Activated CD4-positive, alpha-beta T cell treated with anti-CD3 and anti-CD28 coated beads, Interleukin-2, amount 10 ng/mL, durations not matched to agents 7 days and 5 days (primary cell): ENCODE data around the gene ATF5. TPM values are rescaled to one million over a fixed set of nuclear protein-coding genes. Genes with fewer than 3 reads are reported as not detected.

ENCODE experiments used
- CTCF ChIA-PET: fragments of 350-600 bp; sonication (Branson Sonifier 250); formaldehyde crosslinking; loops from one replicate; lab custom pipeline; 2021; ENCODE audit warnings: antibody characterized with exemption; lab: Charles Lee
- POLR2A ChIA-PET: fragments of 350-600 bp; sonication (Branson Sonifier 250); formaldehyde crosslinking; loops from one replicate; lab custom pipeline; 2021; ENCODE audit warnings: antibody characterized with exemption; lab: Charles Lee
- DNase-seq: peaks from one replicate; pipeline ENCODE4 v3.0.0-alpha.2; 2020
- H3K27ac Mint-ChIP-seq: one replicate; pipeline ENCODE4 v1.8.0; 2021; ENCODE audit warnings: mild to moderate bottlenecking, moderate library complexity, mixed read lengths
- H3K27me3 Mint-ChIP-seq: one replicate; pipeline ENCODE4 v1.8.0; 2021; ENCODE audit warnings: mixed read lengths
- H3K36me3 Mint-ChIP-seq: one replicate; pipeline ENCODE4 v1.8.0; 2021; ENCODE audit warnings: low read depth, mixed read lengths
- H3K4me1 Mint-ChIP-seq: one replicate; pipeline ENCODE4 v1.8.0; 2021; ENCODE audit warnings: mixed read lengths
- H3K4me3 Mint-ChIP-seq: one replicate; pipeline ENCODE4 v1.8.0; 2021; ENCODE audit warnings: mild to moderate bottlenecking, moderate library complexity, mixed read lengths
- H3K9me3 Mint-ChIP-seq: one replicate; pipeline ENCODE4 v1.8.0; 2021; ENCODE audit warnings: mixed read lengths
- total RNA-seq, 2 experiments: library from RNA; stranded (reverse); gene quantifications; one replicate each; pipeline ENCODE4 v1.2.3, GENCODE V29; 2021

Gene ATF5
- total RNA-seq, 2 experiments from 2014 or later, result 10.5 to 12.1 TPM

DNA sequence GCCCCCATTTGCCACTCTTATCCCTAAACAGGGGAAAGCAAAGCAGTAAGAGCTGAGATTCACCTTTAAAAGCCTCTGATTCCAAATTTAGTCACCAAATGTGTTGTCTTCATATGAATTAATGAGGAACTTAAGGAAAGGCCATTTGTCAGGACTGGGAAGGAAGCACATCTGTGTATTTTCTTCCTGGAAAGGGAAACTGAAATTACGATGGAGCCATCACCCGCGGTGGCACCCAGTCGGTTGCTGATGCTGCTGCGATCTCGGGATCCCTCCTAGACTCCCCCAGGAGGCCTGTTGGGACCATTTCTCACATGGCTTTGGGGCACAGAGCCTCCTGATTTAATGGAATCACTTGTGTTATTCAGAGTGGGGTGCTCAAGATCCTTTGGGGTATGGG lies 24.9 kb upstream of the ATF5 start:
- Mint-ChIP-seq H3K4me1 (peaks cover 22% of the 10 kb centered on the region), H3K27me3 (no peaks in the 10 kb centered on the region), H3K4me3 (no peak overlapping the region), H3K9me3 (no peaks in the 10 kb centered on the region), H3K27ac (no peak overlapping the region), H3K36me3 (peaks cover 25% of the 10 kb centered on the region)
- no peak for DNase-seq
- ChIA-PET CTCF (no interaction called here), POLR2A (interaction anchor here (0.6 kb wide), 1 partner anchor 15 kb away, joined by 4 read pairs; no protein-coding TSS in a partner anchor)

DNA sequence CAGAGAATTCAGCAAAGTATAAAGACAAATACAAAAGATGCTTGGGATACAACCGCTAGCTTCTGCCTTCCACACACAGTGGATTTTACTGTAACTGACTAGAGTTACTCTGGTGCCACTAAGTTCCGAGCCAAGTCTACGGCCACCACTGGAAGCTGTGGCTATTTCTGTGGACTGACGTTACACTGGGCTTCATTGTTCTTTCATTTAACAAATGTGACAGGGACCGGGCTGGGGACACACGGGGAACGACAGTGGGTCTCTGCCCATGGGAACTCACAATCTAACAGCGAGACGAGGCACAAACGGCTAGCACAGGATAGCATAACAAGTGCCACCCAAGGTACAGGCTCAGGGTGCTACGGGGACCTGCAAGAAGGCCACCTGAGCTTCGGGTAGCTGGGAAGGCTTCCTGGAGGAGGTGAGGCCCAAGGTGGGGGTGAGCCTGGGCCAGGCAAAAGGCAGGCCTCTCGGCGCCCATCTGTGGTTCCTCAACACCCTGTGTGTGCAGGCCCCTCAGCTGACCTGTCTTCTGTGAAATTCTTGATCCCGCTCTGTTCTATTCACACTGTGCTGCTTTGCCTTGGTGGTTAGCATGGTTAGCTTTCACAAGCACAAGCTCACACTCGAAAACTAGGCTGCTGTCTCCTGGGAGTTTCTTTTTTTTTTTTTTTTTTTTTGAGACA lies 22.0 kb upstream of the ATF5 start:
- no peak for DNase-seq
- CTCF ChIA-PET, result interaction anchor here (0.7 to 1.9 kb wide), 4 partner anchors 10 to 94 kb away, joined by 3 to 6 read pairs (median 5); partner anchors contain the start of gene FUZ
- Mint-ChIP-seq H3K36me3 (peaks cover 37% of the 10 kb centered on the region), H3K27ac (no peak overlapping the region), H3K4me1 (peaks cover 36% of the 10 kb centered on the region), H3K4me3 (no peak overlapping the region), H3K27me3 (no peaks in the 10 kb centered on the region), H3K9me3 (no peaks in the 10 kb centered on the region)
- POLR2A ChIA-PET, result no interaction called here

DNA sequence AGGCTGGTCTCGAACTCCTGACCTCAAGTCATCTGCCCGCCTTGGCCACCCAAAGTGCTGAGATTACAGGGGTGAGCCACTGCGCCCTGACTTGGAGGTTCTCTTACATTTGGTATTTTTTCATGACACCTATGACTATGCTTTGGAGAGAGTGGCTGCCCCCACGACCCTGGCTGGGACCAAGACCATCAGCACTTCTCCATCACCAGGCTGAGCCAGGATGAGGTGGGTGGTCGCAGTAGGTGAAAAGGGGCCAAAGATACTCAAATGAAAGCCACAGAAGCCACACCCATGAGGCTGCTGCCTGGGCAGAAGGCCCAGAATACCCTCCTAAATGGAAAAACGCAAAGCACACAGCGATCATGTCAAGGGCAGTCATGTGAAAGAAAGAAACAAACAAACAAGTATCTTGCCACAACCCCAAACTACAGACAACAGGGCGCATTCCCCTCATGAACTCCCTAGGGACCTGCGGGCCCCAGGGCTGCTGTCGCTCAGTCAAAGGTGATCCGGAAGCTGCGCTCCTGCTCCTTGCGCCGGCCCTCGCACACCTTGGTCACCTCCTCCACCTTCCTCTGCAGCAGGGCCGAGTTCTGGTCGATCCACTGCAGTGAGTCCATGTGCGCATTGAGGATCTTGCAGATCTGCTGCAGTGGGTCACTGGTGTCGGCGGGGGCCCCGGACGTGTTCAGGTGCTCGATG lies 21.1 kb upstream of the ATF5 start:
- peaks cover 39% of the 10 kb centered on the region for H3K4me1 Mint-ChIP-seq
- H3K27ac Mint-ChIP-seq, result no peak overlapping the region
- ChIA-PET POLR2A (interaction anchor here (0.6 kb wide), 2 partner anchors 10 to 252 kb away, joined by 3 read pairs; no protein-coding TSS in a partner anchor), CTCF (interaction anchor here (0.7 to 1.3 kb wide), 3 partner anchors 14 to 95 kb away, joined by 3 to 6 read pairs (median 4); partner anchors contain the start of gene FUZ)
- no peak overlapping the region for H3K4me3 Mint-ChIP-seq
- H3K36me3 Mint-ChIP-seq, result peaks cover 42% of the 10 kb centered on the region
- DNase-seq, result no peak
- no peaks in the 10 kb centered on the region for H3K9me3 Mint-ChIP-seq
- H3K27me3 Mint-ChIP-seq, result no peaks in the 10 kb centered on the region

DNA sequence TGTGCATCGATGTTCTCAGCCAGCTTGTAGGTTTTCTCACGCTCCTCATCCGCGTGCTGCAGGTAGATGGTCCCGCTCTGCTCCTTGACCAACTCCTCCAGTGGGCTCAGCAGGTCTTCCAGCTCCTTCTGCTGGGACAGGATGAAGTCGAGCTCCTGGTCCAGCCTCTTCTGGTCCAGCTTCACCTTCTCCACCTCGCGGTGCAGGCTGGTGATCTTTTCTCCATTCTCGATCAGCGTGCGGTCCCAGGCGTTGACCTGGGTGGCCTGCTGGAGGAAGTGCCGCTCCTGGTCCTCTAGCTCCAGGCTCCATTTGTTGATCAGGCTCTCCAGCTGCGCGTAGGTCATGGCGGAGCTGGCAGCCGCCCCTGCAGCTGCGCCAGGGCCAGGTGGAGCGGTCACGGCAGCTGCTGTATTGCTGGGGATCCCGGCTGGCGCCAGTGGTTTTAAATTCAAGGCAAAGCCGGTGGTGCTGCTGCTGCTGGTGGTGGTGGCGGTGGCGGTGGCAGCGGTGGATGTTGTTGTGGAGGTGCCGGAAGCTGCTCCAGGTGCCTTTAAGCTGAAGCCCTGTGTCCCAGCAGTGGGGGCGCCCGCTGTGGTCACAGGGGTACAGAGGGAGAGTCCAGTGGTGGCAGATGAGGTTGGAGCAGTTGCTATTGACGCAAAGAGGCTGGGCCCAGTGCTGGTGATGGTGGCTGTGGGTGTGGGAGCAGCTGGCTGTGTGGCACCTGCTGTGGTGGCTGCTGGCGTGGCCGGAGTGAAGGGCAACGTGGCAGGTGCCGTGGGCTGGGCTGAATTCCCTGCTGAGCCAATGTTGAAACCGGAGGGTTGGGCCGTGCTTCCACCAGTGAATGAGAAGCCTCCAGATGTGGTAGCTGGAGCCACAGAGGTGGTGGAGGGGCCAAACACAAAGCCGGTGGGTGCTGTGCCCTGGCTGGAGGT lies 20.3 kb upstream of the ATF5 start:
- Mint-ChIP-seq H3K27ac (no peak overlapping the region), H3K9me3 (no peaks in the 10 kb centered on the region), H3K4me1 (peaks cover 46% of the 10 kb centered on the region), H3K27me3 (no peaks in the 10 kb centered on the region), H3K36me3 (peaks cover 51% of the 10 kb centered on the region), H3K4me3 (no peak overlapping the region)
- DNase-seq, result no peak
- ChIA-PET POLR2A (interaction anchor here (0.6 kb wide), 2 partner anchors 11 to 253 kb away, joined by 3 read pairs; no protein-coding TSS in a partner anchor), CTCF (interaction anchor here (0.9 to 2.0 kb wide), 2 partner anchors 9 to 16 kb away, joined by 3 to 5 read pairs; no protein-coding TSS in a partner anchor)

DNA sequence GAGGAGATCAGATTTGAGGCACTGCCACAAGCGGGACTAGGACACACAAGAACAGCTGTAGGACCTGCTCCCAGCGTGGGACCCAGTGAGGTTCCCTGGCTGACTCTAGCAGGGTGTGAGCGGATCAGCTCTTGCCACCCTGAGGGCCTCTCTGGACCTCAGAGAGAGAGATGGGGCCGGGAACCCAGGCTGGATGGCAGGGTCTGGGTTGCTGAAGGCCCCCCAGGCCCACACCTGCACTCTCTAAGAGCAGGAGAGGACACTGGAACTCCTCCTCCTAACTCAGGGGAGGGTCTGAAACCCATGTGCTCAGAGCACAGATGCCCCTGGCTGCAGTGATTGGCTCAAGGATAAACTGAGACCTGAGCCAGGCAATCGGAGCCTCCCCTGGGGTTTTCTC lies 18.8 kb upstream of the ATF5 start:
- CTCF ChIA-PET, result interaction anchor here (1.0 to 2.0 kb wide), 3 partner anchors 8 to 20 kb away, joined by 3 to 5 read pairs (median 5); no protein-coding TSS in a partner anchor
- no peak overlapping the region for H3K4me3 Mint-ChIP-seq
- POLR2A ChIA-PET, result no interaction called here
- no peak for DNase-seq
- H3K36me3 Mint-ChIP-seq, result peaks cover 63% of the 10 kb centered on the region
- H3K27me3 Mint-ChIP-seq, result no peaks in the 10 kb centered on the region
- peaks cover 39% of the 10 kb centered on the region for H3K4me1 Mint-ChIP-seq
- no peaks in the 10 kb centered on the region for H3K9me3 Mint-ChIP-seq
- H3K27ac Mint-ChIP-seq, result no peak overlapping the region

DNA sequence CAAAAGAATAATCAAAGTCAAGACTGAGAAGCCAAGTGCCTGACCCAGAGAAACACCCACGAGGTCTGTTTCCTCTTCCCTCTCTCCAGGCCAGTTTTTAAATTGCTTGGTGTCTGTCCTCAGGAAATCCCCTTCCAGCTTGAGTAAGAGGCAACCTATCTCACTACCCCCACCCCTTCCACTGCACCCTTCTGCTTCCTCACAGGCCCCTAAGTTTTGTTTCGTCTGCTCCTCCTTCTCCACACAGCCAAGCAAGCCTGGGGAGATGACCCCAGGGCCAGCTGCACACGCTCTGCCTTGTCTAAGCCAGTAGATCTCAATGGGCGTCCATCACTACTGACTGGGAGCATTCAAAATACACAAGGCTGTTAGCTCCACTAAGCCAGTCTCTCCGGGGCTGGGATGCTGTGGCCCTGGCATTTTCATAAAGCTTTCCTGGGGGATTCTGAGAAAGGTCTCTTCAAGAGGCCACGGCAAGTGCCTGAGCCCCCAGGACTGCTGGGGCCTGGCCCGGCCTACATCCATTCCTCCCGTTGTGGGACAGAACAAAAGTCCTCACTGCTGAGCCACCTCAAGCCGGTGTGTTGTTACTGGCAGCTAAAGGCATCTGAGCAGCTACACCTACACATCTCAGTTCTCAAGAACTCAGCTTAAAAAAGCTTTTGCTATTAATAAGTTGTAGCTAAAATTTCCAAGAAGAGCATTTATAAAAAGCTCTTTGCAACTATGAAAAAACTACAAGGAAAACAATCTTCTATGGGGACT lies 17.4 kb upstream of the ATF5 start:
- CTCF ChIA-PET, result interaction anchor here (0.6 to 1.9 kb wide), 6 partner anchors 9 to 68 kb away, joined by 3 to 6 read pairs (median 4); partner anchors contain the start of genes ATF5 and NUP62
- Mint-ChIP-seq H3K27me3 (no peaks in the 10 kb centered on the region), H3K4me1 (peaks cover 35% of the 10 kb centered on the region), H3K9me3 (no peaks in the 10 kb centered on the region), H3K27ac (peak overlapping the region; percentile 71), H3K36me3 (peaks cover 62% of the 10 kb centered on the region), H3K4me3 (no peak overlapping the region)
- POLR2A ChIA-PET, result interaction anchor here (1.0 kb wide), 1 partner anchor 17 kb away, joined by 3 read pairs; no protein-coding TSS in a partner anchor
- no peak for DNase-seq

DNA sequence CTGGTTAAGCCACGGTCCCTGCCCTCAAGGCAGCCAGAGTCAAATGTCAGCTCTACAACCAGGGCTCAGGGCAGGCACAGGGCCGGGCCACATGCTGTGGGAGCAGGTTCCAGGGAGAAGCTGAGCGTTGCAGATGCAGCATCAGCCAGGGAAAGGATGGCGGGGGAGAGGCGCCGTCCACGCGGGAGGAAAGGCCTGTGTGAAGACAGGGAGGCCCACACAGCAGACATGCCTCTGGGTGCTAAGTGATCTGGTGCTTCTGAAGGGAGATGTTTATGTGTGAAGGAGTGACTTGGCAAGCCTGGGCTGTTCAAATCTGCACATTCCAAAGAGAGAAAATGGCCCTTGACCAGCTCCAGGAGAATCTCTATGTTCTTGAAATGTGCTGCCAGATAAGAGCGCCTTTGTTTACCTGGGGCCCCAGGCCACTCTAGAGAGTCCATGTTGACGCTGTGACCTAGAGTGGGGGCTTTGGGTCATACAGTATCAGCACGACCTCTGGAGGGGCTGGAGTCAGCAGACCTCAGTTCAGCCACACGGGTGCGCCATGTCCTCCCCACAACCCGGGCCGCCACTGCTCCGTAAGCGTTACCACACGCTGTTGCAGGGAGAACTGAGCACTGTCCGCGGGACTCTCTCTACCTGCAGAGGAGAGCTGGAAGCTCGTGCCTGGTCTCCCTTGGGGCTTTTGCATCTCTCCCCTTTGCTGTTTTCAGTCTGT lies 15.9 kb upstream of the ATF5 start:
- ChIA-PET POLR2A (no interaction called here), CTCF (interaction anchor here (0.7 to 1.9 kb wide), 4 partner anchors 8 to 35 kb away, joined by 3 to 6 read pairs (median 6); partner anchors contain the start of genes ATF5 and NUP62)
- H3K9me3 Mint-ChIP-seq, result no peaks in the 10 kb centered on the region
- peaks cover 63% of the 10 kb centered on the region for H3K36me3 Mint-ChIP-seq
- H3K4me1 Mint-ChIP-seq, result peaks cover 36% of the 10 kb centered on the region
- DNase-seq, result no peak
- H3K4me3 Mint-ChIP-seq, result no peak overlapping the region
- H3K27me3 Mint-ChIP-seq, result no peaks in the 10 kb centered on the region
- H3K27ac Mint-ChIP-seq, result no peak overlapping the region

DNA sequence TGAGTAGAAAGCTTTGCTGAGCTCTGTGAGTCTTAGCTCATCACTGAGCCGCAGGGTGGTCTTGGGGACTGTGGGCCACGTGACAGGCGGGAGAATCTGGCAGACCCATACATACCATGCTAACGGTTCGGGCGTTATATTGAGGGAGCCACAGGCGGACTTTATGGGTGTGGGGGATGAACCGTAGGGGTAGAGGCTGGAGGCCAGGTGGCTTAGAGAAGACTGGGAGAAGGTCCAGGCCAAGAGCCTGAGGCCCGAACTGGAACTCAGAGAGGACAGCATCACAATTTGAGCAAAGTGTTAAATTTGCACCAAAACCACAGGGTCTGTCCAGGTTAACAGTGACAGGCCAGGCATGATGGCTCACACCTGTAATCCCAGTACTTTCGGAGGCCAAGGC lies 15.3 kb upstream of the ATF5 start:
- peaks cover 61% of the 10 kb centered on the region for H3K36me3 Mint-ChIP-seq
- ChIA-PET CTCF (interaction anchor here (0.7 to 1.9 kb wide), 3 partner anchors 9 to 34 kb away, joined by 3 to 6 read pairs (median 5); no protein-coding TSS in a partner anchor), POLR2A (no interaction called here)
- peaks cover 36% of the 10 kb centered on the region for H3K4me1 Mint-ChIP-seq
- no peak overlapping the region for H3K4me3 Mint-ChIP-seq
- no peak overlapping the region for H3K27ac Mint-ChIP-seq
- no peaks in the 10 kb centered on the region for H3K27me3 Mint-ChIP-seq
- H3K9me3 Mint-ChIP-seq, result no peaks in the 10 kb centered on the region
- DNase-seq, result no peak

DNA sequence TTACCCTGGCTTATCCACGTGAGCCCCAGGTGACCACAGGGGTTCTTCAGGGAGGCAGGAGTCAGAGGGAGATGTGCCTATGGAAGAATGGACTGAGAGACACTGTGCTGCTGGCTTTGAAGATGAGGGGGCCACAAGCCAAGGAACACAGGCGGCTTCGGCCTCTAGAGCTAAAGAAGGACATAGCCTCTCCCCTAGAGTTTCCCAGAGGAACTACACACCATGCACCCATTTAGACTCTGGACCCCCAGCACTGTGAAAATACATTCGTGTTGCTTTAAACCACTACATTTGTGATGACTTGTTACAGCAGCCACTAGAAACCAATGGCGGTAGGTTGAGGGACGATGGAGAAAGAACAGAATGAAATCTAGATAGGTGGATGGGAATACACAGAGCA lies 13.7 kb upstream of the ATF5 start:
- peaks cover 59% of the 10 kb centered on the region for H3K36me3 Mint-ChIP-seq
- no peak for DNase-seq
- ChIA-PET CTCF (no interaction called here), POLR2A (no interaction called here)
- H3K4me3 Mint-ChIP-seq, result no peak overlapping the region
- no peak overlapping the region for H3K27ac Mint-ChIP-seq
- H3K27me3 Mint-ChIP-seq, result no peaks in the 10 kb centered on the region
- peaks cover 37% of the 10 kb centered on the region for H3K4me1 Mint-ChIP-seq
- H3K9me3 Mint-ChIP-seq, result no peaks in the 10 kb centered on the region

DNA sequence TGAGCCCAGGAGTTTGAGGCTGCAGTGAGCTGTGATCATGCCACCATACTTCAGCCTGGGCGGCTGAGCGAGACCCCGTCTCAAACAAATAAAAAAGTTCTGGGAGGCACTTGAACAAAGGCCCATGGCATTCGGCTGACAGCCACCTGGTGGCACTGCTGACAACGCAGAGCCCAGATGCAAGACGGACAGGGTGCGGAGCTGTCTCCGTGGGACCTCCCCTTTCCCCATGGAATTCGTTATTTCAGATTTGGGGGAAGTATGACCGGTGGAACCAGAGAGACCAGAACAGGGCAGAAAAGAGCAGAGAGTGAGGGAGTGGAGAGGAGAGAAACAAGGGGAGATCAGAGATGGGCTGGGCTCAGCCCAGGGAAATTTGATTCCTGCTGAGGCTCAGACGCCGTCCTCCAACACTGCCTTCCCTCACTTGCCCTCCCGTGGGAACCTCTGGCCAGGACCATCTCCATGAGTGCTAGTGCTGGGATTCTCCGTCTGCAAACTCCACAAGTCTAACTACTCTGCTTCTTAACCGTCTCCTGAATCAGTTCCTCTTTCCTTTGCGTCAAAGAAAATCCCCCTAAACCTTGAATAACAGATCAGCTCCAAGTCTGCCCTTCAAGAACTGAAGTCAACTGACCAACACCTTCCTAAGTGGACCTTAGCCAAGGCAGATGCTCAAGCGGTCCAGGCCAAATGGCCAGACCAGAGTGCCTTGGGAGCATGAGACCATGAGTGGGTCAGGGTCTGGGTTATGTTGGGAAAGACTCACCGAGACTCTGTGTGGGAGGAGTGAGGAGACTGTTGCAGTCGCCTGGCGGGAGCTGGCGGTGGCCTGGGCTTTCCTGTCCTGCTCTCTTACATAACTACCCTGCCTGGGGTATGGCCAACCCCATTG lies 11.9 kb upstream of the ATF5 start:
- Mint-ChIP-seq H3K27ac (no peak overlapping the region), H3K9me3 (no peaks in the 10 kb centered on the region), H3K4me1 (peaks cover 37% of the 10 kb centered on the region), H3K27me3 (no peaks in the 10 kb centered on the region), H3K4me3 (no peak overlapping the region), H3K36me3 (peaks cover 66% of the 10 kb centered on the region)
- CTCF ChIA-PET, result interaction anchor here (0.7 to 1.5 kb wide), 3 partner anchors 8 to 449 kb away, joined by 4 to 9 read pairs (median 5); no protein-coding TSS in a partner anchor
- no peak for DNase-seq
- POLR2A ChIA-PET, result interaction anchor here (0.8 kb wide), 1 partner anchor 23 kb away, joined by 4 read pairs; no protein-coding TSS in a partner anchor
